HCT116 (cell line): ENCODE measurements around the gene TPGS1. TPM values are rescaled to one million over a fixed set of nuclear protein-coding genes. Genes with fewer than 3 reads are reported as not detected.

Source experiments
- ATAC-seq: fragments of 200-7000 bp; cut with Tn5 transposase; 2 replicates; pipeline ENCODE4 v1.9.1; 2020; ENCODE audit warnings: mild to moderate bottlenecking, moderate library complexity
- BruUV-seq: library from RNA; stranded (reverse); fragments of 400-500 nt; replicated peaks from 2 replicates; lab custom pipeline; 2021; lab: Mats Ljungman, UMichigan
- CTCF ChIA-PET: fragments of 300-600 bp; sonication (Branson Sonifier 250); formaldehyde crosslinking; loops from one replicate; lab custom pipeline; 2021; ENCODE audit warnings: antibody characterized with exemption; lab: Charles Lee
- POLR2A ChIA-PET: fragments of 300-600, 350-600 bp; sonication (Branson Sonifier 250); formaldehyde crosslinking; loops from one replicate; lab custom pipeline; 2021; ENCODE audit warnings: antibody characterized with exemption; lab: Charles Lee
- RAD21 ChIA-PET, 2 experiments: fragments of 300-600 bp; sonication (Branson Sonifier 250); formaldehyde crosslinking; loops; one replicate each; lab custom pipeline; 2023; ENCODE audit warnings: low total read pairs in 2 of 2; ENCODE audit not compliant: uncharacterized antibody in 2 of 2, unreplicated experiment in 2 of 2, low non-redundant PET in 1 of 2; lab: Charles Lee
- DNase-seq: peaks from one replicate; pipeline ENCODE4 v3.0.0-alpha.2; 2010; ENCODE audit warnings: low read depth, low spot score
- H2AFZ ChIP-seq: fragments of 200-600 bp; shearing (Covaris generic), sonication (generic); 2 replicates; pipeline ENCODE4 v1.6.1; 2017; ENCODE audit warnings: low read depth, mixed run types, mixed read lengths, antibody characterized with exemption, low read length; ENCODE audit not compliant: poor library complexity, severe bottlenecking
- H3K27ac ChIP-seq: 2 replicates; pipeline ENCODE4 v1.5.1; 2012; ENCODE audit warnings: low read depth, low read length
- H3K27me3 ChIP-seq: fragments of 200-600 bp; sonication (generic); 2 replicates; pipeline ENCODE4 v1.6.1; 2016; ENCODE audit warnings: mixed run types, low read length, mixed read lengths; ENCODE audit not compliant: insufficient read depth
- H3K36me3 ChIP-seq, 2 experiments: fragments of 200-500 bp in 1 of 2; fragments of 200-600 bp in 1 of 2; sonication (Bioruptor generic) in 1 of 2; sonication (generic) in 1 of 2; 2 replicates each; pipeline versions ENCODE4 v1.5.1 to v1.6.1; 2014 to 2016; ENCODE audit warnings: low read length in 2 of 2, inconsistent platforms in 1 of 2, mixed read lengths in 1 of 2, mixed run types in 1 of 2; ENCODE audit not compliant: insufficient read depth in 2 of 2, control insufficient read depth in 1 of 2
- H3K4me1 ChIP-seq, 2 experiments: fragments of 200-600 bp in 1 of 2; sonication (generic) in 1 of 2; 2 replicates each; pipeline versions ENCODE4 v1.5.1 to v1.6.1; 2012 to 2017; ENCODE audit warnings: low read length in 2 of 2, inconsistent platforms in 1 of 2, mild to moderate bottlenecking in 1 of 2, mixed read lengths in 1 of 2, mixed run types in 1 of 2, moderate library complexity in 1 of 2; ENCODE audit not compliant: insufficient read depth in 2 of 2, control insufficient read depth in 1 of 2
- H3K4me2 ChIP-seq: fragments of 200-600 bp; sonication (generic); 2 replicates; pipeline ENCODE4 v1.6.1; 2017; ENCODE audit warnings: mixed run types, low read length, mixed read lengths
- H3K4me3 ChIP-seq, 2 experiments: fragments of 200-600 bp in 1 of 2; sonication (generic) in 1 of 2; replicated peaks in 1 of 2; 2 replicates each; pipeline ENCODE4 v1.5.1; 2011 to 2016; ENCODE audit warnings: low read length in 2 of 2, control low read depth in 1 of 2, low read depth in 1 of 2, mild to moderate bottlenecking in 1 of 2, mixed read lengths in 1 of 2, mixed run types in 1 of 2
- H3K79me2 ChIP-seq: fragments of 200-600 bp; sonication (generic); 2 replicates; pipeline ENCODE4 v1.6.1; 2017; ENCODE audit warnings: mild to moderate bottlenecking, mixed run types, low read length, moderate library complexity, mixed read lengths; ENCODE audit not compliant: insufficient read depth
- H3K9ac ChIP-seq: fragments of 200-600 bp; sonication (generic); 2 replicates; pipeline ENCODE4 v1.6.1; 2016; ENCODE audit warnings: low read length, mixed read lengths
- H3K9me2 ChIP-seq: fragments of 200-600 bp; sonication (generic), shearing (Covaris generic); 2 replicates; pipeline ENCODE4 v1.6.1; 2017; ENCODE audit warnings: mixed run types, mild to moderate bottlenecking, moderate library complexity; ENCODE audit not compliant: insufficient read depth
- H3K9me3 ChIP-seq, 2 experiments: fragments of 200-500 bp in 1 of 2; fragments of 200-600 bp in 1 of 2; sonication (Bioruptor generic) in 1 of 2; sonication (generic) in 1 of 2; 2 replicates each; pipeline ENCODE4 v1.6.1; 2014 to 2017; ENCODE audit warnings: low read length in 2 of 2, mixed read lengths in 2 of 2, inconsistent platforms in 1 of 2, low read depth in 1 of 2, mild to moderate bottlenecking in 1 of 2, mixed run types in 1 of 2, moderate library complexity in 1 of 2; ENCODE audit not compliant: control insufficient read depth in 1 of 2, insufficient read depth in 1 of 2
- H4K20me1 ChIP-seq: fragments of 200-600 bp; sonication (generic), shearing (Covaris generic); 2 replicates; pipeline ENCODE4 v1.6.1; 2017; ENCODE audit warnings: mixed run types, mild to moderate bottlenecking, moderate library complexity; ENCODE audit not compliant: insufficient read depth
- CBX3 ChIP-seq: IDR thresholded peaks from 2 replicates; pipeline ENCODE4 v1.6.1; 2012; ENCODE audit warnings: low read depth
- EGR1 ChIP-seq: IDR thresholded peaks from 2 replicates; pipeline ENCODE4 v1.6.1; 2012; ENCODE audit warnings: low read depth
- EZH2phosphoT487 ChIP-seq: fragments of 200-600 bp; IDR thresholded peaks from 2 replicates; pipeline ENCODE4 v1.6.1; 2018; ENCODE audit warnings: antibody characterized with exemption, borderline replicate concordance
- MAX ChIP-seq: IDR thresholded peaks from 2 replicates; pipeline ENCODE4 v1.6.1; 2012
- POLR2A ChIP-seq: IDR thresholded peaks from 2 replicates; pipeline ENCODE4 v1.7.0; 2011; ENCODE audit warnings: borderline replicate concordance; ENCODE audit not compliant: insufficient read depth, insufficient read length; ENCODE audit errors: extremely low read depth
- POLR2AphosphoS5 ChIP-seq: IDR thresholded peaks from 2 replicates; pipeline ENCODE4 v1.6.1; 2011; ENCODE audit warnings: mild to moderate bottlenecking, low read depth, low read length, moderate library complexity
- RAD21 ChIP-seq: IDR thresholded peaks from 2 replicates; pipeline ENCODE4 v1.6.1; 2012; ENCODE audit warnings: low read depth, mild to moderate bottlenecking
- SIN3A ChIP-seq: IDR thresholded peaks from 2 replicates; pipeline ENCODE4 v1.6.1; 2012; ENCODE audit warnings: low read depth
- SRF ChIP-seq: IDR thresholded peaks from 2 replicates; pipeline ENCODE4 v1.6.1; 2012; ENCODE audit warnings: low read depth
- YY1 ChIP-seq: IDR thresholded peaks from 2 replicates; pipeline ENCODE4 v1.6.1; 2011; ENCODE audit warnings: low read length, low read depth, moderate library complexity, mild to moderate bottlenecking; ENCODE audit not compliant: insufficient replicate concordance; ENCODE audit errors: extremely low read depth
- ZFX ChIP-seq: fragments of 450-650 bp; IDR thresholded peaks from 2 replicates; pipeline ENCODE4 v1.6.1; 2017
- intact Hi-C: fragments of 100-400 bp; cut with micrococcal nuclease; formaldehyde crosslinking; loops from 2 replicates; pipeline ENCODE4 v1.10.0; 2022
- total RNA-seq: library from RNA; stranded (reverse); gene quantifications from one replicate; pipeline ENCODE4 v1.2.1, GENCODE V29; 2021; ENCODE audit not compliant: unreplicated experiment
- TF ChIP-seq, protein P1 (sequence below), 3 experiments: fragments of 200-600 bp in 1 of 3; sonication (generic) in 1 of 3; IDR thresholded peaks in 2 of 3; conservative IDR thresholded peaks in 1 of 3; 2 replicates each; pipeline ENCODE4 v1.5.1; 2012 to 2017; ENCODE audit warnings: low read depth in 2 of 3, low read length in 2 of 3, antibody characterized with exemption in 1 of 3, borderline replicate concordance in 1 of 3, control low read depth in 1 of 3, mild to moderate bottlenecking in 1 of 3, mixed read lengths in 1 of 3, mixed run types in 1 of 3, moderate library complexity in 1 of 3; ENCODE audit not compliant: insufficient read depth in 1 of 3

Gene TPGS1
- total RNA-seq, 1 experiment from 2014 or later: 19.1 TPM

GRCh38 chr19:555474-555808, 48.1 kb downstream of the TPGS1 start:
- no peak overlapping the region for H2AFZ ChIP-seq
- H4K20me1 ChIP-seq: no peaks in the 10 kb centered on the region
- no peaks in the 10 kb centered on the region for H3K9me3 ChIP-seq
- H3K79me2 ChIP-seq: no peaks in the 10 kb centered on the region
- POLR2A ChIA-PET: interaction anchor here (0.6 to 1.4 kb wide), 4 partner anchors 17 to 197 kb away, joined by 3 to 8 read pairs (median 6); partner anchors contain the start of genes BSG and RNF126
- H3K27me3 ChIP-seq: no peaks in the 10 kb centered on the region
- H3K27ac ChIP-seq: peak overlapping the region; percentile 46; the same call in 1 of the 2 replicates
- no peak overlapping the region for H3K9ac ChIP-seq
- H3K4me1 ChIP-seq: peaks cover 17 to 18% of the 10 kb centered on the region in 2 experiments
- no TSS peak for BruUV-seq
- H3K9me2 ChIP-seq: no peaks in the 10 kb centered on the region
- DNase-seq: no peak
- CTCF ChIA-PET: interaction anchor here (0.8 to 2.8 kb wide), 3 partner anchors 13 to 45 kb away, joined by 3 to 12 read pairs (median 4); no protein-coding TSS in a partner anchor
- RAD21 ChIA-PET: interaction anchor here in 1 of 2 experiments (0.5 kb wide), 1 partner anchor 18 kb away, joined by 3 read pairs; no protein-coding TSS in a partner anchor
- H3K4me2 ChIP-seq: peak overlapping the region; percentile 67
- no peak overlapping the region for H3K4me3 ChIP-seq
- no peak for ATAC-seq
- H3K36me3 ChIP-seq: no peaks in the 10 kb centered on the region
- TF ChIP-seq SIN3A (no peak), POLR2AphosphoS5 (no peak), YY1 (no peak), POLR2A (no peak), MAX (no peak), RAD21 (no peak), EGR1 (no peak), EZH2phosphoT487 (no peak), ZFX (no peak), CBX3 (no peak), SRF (no peak)
- TF ChIP-seq, protein P1, sequence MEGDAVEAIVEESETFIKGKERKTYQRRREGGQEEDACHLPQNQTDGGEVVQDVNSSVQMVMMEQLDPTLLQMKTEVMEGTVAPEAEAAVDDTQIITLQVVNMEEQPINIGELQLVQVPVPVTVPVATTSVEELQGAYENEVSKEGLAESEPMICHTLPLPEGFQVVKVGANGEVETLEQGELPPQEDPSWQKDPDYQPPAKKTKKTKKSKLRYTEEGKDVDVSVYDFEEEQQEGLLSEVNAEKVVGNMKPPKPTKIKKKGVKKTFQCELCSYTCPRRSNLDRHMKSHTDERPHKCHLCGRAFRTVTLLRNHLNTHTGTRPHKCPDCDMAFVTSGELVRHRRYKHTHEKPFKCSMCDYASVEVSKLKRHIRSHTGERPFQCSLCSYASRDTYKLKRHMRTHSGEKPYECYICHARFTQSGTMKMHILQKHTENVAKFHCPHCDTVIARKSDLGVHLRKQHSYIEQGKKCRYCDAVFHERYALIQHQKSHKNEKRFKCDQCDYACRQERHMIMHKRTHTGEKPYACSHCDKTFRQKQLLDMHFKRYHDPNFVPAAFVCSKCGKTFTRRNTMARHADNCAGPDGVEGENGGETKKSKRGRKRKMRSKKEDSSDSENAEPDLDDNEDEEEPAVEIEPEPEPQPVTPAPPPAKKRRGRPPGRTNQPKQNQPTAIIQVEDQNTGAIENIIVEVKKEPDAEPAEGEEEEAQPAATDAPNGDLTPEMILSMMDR (IDR thresholded peaks at IDR 0.05 in 2 of 3, conservative IDR thresholded peaks at IDR 0.05 in 1 of 3; ENCODE audit: borderline replicate concordance in 1 of 3, insufficient read depth in 1 of 3, low read depth in 2 of 3, low read length in 2 of 3): no peak
- intact Hi-C loops: no loop called here
